GM19372 (cell line): Measurements from ENCODE around the gene PRELP.

Experiments used
- ATAC-seq: cut with Tn5 transposase; IDR thresholded peaks from one replicate; pipeline ENCODE4 v1.9.1; 2021; ENCODE audit warnings: mild to moderate bottlenecking, low read depth, moderate library complexity; ENCODE audit not compliant: unreplicated experiment

The PRELP gene

GRCh38 chr1:203476216-203476814 lies 709 bp downstream of the PRELP start:
- no peak for ATAC-seq

- ATAC-seq = no peak
These were observed 2.1 kb downstream of the PRELP start for GRCh38 chr1:203477748-203478147.

GRCh38 chr1:203478231-203478630 lies 2.6 kb downstream of the PRELP start:
- ATAC-seq = no peak

GRCh38 chr1:203478986-203479385 lies 3.4 kb downstream of the PRELP start:
- ATAC-seq = no peak

- ATAC-seq = no peak
These were observed 4.0 kb downstream of the PRELP start for GRCh38 chr1:203479646-203480045.

- ATAC-seq = no peak
These were observed 4.5 kb downstream of the PRELP start for GRCh38 chr1:203480084-203480483.

GRCh38 chr1:203480525-203481084 lies 5.0 kb downstream of the PRELP start:
- no peak for ATAC-seq

- no peak for ATAC-seq
These were observed 5.6 kb downstream of the PRELP start for GRCh38 chr1:203481196-203481595.

GRCh38 chr1:203486618-203487370 lies 11.2 kb downstream of the PRELP start:
- no peak for ATAC-seq

- ATAC-seq = no peak
These were observed 12.9 kb downstream of the PRELP start for GRCh38 chr1:203488539-203488938.

GRCh38 chr1:203490607-203491006 lies 15.0 kb downstream of the PRELP start:
- no peak for ATAC-seq

- ATAC-seq = no peak
These were observed 16.1 kb downstream of the PRELP start for GRCh38 chr1:203491664-203492063.

GRCh38 chr1:203492082-203492747 lies 16.6 kb downstream of the PRELP start:
- no peak for ATAC-seq

- no peak for ATAC-seq
These were observed 17.1 kb downstream of the PRELP start for GRCh38 chr1:203492748-203493130.

GRCh38 chr1:203493901-203494300 lies 18.3 kb downstream of the PRELP start, which contains the start of gene OPTC:
OPTC (plus strand) TSS chr1:203494153; CDS start chr1:203496006, 1,853 bp downstream.
- ATAC-seq = no peak

GRCh38 chr1:203495845-203496244 lies 20.2 kb downstream of the PRELP start:
- ATAC-seq = no peak

GRCh38 chr1:203497269-203497777 lies 21.7 kb downstream of the PRELP start:
- no peak for ATAC-seq

GRCh38 chr1:203499643-203500278 lies 24.2 kb downstream of the PRELP start:
- ATAC-seq = no peak

GRCh38 chr1:203500279-203500678 lies 24.7 kb downstream of the PRELP start:
- ATAC-seq = no peak

GRCh38 chr1:203503836-203504235 lies 28.2 kb downstream of the PRELP start:
- ATAC-seq = no peak
